ENCODE data around the gene SMAD3.

GRCh38 chr15:67090297-67091070, 25.1 kb downstream of the SMAD3 start:
- TF ChIP-seq POLR2A (IDR thresholded peaks at IDR 0.05; ENCODE audit: low read length), result no peak
- TF ChIP-seq GATA1 (IDR thresholded peaks at IDR 0.05; ENCODE audit: low read depth, low read length), result no peak

Measured in erythroblast (primary cell).